ENCODE data around the gene NLGN1.

GRCh38 chr3:173744895-173745294 is 347.4 kb downstream of the NLGN1 start:
- TF ChIP-seq TAF1 (IDR thresholded peaks at IDR 0.05; ENCODE audit: borderline replicate concordance, insufficient read depth, low read length) (no peak), POLR2AphosphoS5 (IDR thresholded peaks at IDR 0.05; ENCODE audit: low read depth, low read length) (no peak)
